Activated CD4-positive, alpha-beta T cell treated with anti-CD3 and anti-CD28 coated beads, Interleukin-2, Interleukin-6, amounts not matched to agents 100 ng/mL and 50 ng/mL, durations not matched to agents 16 hours and 8 hours (primary cell): ENCODE results near the gene CLEC2D.

Experiments used
- DNase-seq: peaks from one replicate; pipeline ENCODE4 v3.0.0-alpha.2; 2020

CLEC2D gene, protein sequence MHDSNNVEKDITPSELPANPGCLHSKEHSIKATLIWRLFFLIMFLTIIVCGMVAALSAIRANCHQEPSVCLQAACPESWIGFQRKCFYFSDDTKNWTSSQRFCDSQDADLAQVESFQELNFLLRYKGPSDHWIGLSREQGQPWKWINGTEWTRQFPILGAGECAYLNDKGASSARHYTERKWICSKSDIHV

GRCh38 chr12:9669534-9669933, at the start of gene CLEC2D:
Gene CLEC2D, plus strand, starts transcription at chr12:9669713. Its CDS starts 22 bp downstream, at chr12:9669735.
- DNase-seq, result peak; percentile 90

DNA sequence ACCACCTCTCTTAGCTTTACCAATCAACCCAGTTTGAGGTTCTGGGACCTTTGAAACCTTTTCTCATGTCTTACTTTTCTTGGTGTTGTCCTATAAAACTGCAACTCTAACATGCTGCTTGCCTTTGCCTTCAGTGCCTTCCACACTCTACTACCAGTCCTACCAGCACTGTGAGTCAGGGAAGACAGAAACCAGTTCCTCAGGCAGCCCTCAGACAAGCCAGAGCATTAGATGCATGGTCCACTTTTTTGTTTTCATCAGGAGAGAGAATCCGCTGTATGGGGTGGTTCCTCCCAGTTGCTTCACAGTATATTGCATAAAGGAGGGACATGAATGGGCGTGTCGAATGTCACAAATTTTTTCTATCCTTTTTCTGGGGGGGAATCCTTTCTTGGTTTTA, 44.5 kb upstream of the CLEC2D start:
- DNase-seq, result no peak

- no peak for DNase-seq
Measured at GRCh38 chr12:9626291-9626690, 43.2 kb upstream of the CLEC2D start.

- DNase-seq, result no peak
Measured at GRCh38 chr12:9626821-9627220, 42.7 kb upstream of the CLEC2D start.

DNA sequence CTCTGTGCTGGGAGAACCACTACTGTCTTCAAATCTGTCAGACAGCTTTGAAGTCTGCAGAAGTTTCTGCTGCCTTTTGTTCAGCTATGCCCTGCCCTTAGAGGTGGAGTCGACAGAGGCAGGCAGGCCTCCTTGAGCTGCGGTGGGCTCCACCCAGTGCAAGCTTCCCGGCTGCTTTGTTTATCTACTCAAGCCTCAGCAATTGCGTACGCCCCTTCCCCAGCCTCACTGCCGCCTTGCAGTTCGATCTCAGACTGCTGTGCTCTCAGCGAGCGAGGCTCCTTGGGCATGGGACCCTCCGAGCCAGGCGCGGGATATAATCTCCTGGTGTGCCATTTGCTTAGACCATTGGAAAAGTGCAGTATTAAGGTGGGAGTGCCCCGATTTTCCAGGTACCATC, 36.7 kb upstream of the CLEC2D start:
- no peak for DNase-seq

DNA sequence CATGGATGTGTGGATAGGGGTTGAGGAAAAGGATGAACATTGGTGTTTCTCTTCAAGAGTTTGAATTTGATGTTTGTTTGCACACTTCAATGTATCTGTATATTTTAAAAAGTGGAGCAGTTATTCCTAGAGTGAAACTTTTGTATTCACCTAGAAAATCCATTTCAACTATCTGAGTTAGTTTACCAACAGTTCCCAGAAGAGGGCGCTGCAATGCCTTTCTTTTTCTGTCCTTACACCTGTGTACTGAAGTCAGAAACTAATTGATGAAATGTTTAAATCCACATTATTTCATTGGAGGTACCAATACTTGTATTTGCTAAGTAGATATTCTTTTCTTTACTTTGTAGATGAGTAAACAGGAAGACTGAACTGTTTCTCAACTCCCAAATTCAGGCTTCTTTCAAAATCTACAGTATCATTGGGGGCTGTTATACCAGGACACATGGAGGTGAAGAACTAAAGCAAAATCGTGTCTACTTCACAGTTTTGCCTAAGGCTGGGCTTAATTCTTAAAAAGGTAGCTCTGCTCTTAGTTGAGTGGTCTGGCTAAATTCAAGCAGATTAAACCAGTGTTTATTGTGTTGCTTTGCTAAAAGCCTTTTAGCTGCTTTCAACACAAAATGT, 35.2 kb upstream of the CLEC2D start:
- peak; percentile 82 for DNase-seq

DNA sequence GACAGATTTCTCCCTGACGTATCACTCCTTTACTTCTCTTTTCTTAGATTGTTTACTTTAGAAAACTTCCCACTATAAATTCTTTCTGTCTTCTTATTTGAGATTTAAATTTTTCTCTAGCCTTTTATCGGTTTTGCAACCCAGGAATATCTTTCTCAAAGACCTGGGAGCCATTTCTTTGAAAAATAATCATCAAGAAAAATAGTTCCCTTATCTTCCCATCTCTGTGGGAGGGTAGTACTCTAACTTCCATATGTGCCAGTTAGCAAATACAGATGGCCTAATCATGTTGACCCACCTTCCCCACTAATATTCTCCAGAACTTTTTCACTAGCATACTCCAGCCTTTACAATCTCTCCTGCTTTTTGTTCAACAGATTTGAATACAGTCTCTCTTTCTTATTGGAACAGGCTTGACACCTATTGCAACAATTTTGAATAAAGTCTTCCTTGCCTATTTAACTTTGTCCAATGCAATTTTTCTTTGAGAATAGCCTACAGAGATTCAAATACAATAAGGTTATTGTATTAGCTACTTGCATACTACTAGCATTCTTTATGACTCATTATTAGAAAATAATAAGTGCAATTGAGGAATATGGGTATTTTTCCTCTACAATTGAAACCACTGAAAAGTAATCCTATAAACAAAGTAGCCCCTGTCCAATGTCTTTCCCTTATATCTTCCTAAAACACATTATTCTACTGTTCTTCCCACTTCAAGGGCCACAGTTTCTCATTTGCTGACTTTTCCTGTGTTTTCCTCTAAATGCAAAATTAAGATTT, 34.4 kb upstream of the CLEC2D start:
- DNase-seq, result no peak

GRCh38 chr12:9636150-9636850, 33.2 kb upstream of the CLEC2D start:
- no peak for DNase-seq

GRCh38 chr12:9636851-9637206, 32.7 kb upstream of the CLEC2D start:
- DNase-seq, result no peak

DNA sequence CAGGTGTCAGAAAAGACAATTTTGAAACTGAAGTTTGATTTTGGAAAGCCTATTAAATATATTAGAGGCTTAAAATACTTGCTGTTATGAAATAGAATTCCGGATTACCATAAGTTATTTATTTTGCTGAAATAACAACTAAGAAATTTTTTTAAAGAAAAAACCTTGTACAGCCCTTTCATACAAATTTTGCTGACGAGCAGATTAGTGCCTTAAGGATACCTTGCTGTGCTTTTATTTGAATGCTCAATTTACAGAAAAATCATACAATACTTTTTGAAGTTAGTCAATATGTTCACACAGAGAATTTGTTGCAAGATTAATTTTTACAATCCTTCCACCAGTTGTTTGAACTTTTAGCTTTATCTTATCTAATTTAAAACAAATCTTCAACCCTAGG, 29.5 kb upstream of the CLEC2D start:
- DNase-seq, result no peak

DNA sequence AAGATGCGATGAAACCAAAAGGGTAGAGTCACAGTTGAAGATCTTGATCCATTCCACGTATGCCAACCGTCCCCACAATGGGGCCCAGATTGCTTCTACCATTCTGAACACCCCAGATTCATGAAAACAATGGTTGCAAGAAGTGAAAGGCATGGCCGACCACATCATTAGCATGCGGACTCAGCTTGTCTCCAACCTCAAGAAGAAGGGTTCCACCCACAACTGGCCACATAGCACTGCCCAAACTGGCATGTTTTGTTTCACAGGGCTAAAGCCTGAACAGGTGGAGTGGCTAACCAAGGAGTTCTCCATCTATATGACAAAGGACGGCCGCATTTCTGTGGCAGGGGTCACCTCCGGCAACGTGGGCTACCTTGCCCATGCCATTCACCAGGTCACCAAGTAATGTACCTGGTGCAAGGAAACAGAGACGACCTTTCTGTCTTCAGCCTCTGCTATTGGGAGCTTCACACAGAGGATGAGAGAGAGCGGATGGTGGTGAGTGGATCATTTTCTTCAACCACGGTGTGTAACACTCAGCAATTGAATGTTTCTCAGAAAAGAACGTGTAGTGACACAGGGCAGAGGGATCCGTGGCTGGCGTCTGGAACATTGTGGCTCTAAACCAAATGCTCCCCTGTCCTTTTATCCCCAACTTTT, 26.8 kb upstream of the CLEC2D start:
- DNase-seq, result no peak

DNA sequence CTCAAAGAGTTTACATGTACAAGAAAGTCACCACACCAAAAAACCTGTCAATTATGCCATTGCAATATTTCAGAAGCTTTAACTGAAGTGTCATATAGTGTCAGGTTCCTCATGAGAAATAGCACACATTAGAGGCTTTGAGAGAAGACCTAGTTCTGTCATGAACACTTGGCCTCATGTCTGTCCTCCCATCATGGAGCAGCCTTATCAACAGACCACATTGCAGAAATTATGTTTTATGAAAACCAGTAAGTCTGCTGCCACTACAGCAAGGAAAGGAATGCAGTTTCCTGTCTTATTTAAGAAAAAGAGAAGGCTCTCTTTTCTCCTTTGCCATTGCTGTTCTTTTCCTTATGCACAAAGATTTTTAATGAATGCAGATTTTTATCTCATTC, 26.2 kb upstream of the CLEC2D start:
- DNase-seq, result no peak

- peak; percentile 37 for DNase-seq
Measured at GRCh38 chr12:9644985-9645551, 24.4 kb upstream of the CLEC2D start.

- DNase-seq, result no peak
Measured at GRCh38 chr12:9646794-9647781, 22.4 kb upstream of the CLEC2D start.

DNA sequence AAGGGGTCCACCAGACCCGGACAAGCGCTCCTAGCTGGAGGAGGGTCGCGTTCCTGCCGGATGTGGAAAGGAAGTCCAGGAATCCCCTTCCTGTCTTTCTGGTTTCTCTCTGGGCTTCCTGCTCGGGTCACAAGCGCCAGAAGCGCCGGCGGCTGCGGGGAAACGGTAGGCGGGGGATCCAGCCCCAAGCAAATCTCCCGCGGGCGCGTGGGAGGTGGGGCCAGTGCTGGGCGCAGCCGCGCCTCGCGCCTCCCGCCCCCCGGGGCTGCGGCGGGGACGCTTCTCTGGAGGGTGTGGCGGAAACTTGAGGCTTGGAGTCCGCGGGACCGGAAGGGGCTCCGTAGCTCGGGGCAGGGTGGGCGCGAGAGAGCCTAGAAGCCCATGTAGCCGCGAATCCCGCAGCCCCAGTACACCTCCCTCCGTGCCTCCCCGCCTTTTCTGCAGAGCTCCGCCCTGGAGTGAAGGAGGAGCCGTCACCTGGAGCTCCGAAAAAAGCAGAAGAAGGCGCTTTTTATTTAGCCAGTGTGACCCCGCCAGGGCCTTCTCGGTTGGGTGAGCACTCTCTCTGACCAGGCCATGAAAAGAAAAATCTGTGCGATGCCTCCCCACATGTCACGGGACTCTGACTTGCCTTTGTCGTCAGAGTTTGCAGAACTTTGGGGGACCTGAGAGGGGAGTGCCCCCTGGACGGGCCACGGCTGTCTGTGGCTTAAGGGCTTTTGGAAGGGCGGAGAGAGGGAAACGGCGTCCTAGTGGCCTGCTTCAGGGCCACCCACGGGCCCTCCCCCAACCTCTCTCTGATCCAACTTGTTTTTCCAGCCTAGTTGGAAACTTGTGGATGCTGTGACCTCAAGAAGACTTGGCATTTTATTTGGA, 21.4 kb upstream of the CLEC2D start:
- DNase-seq, result peak; percentile 95

- peak; percentile 48 for DNase-seq
Measured at GRCh38 chr12:9648701-9649531, 20.6 kb upstream of the CLEC2D start.

DNA sequence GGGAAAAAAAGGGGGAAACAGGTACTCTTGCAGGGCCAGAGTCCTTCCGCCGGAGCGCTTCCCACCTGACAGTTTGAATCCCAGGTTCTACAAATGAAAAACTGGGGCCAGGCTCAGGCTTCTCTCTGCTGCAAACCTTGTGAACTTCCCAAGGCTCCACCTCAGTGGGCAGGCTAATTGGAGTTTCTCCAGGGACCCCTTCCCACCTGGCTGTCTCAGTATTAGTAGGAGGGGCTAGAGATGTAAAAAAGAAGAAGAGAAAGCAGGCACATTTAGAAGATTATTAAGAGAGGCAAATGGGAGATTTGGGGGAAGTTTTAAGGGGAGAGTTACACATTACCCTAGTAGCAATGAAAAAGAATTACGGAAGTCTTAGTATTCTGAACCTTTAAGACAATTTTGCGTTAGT, 20.0 kb upstream of the CLEC2D start:
- DNase-seq, result peak; percentile 57

DNA sequence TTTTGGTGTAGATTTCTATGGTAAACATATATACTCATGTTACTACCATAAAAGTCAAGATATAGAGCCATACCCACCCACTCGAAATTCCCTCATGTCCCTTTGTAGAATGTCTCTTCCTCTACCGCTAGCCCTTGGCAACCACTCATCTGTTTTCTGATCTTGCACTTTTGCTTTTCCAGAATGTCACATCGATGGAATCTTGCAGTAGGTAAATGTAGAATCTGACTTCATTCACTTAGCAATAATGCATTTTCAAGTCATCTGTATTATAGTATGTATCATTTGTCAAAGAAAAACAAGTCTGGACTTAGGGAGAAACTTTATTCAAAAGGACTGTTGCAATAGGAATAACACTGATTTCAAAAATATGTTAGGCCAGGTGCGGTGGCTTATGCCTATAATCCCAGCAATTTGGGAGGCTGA, 19.3 kb upstream of the CLEC2D start:
- DNase-seq, result no peak

GRCh38 chr12:9651265-9651729, 18.2 kb upstream of the CLEC2D start:
- DNase-seq, result peak; percentile 81
